ENCODE data around the gene ERC2. TPM values are rescaled to one million over a fixed set of nuclear protein-coding genes. Genes with fewer than 3 reads are reported as not detected.

Gene ERC2
- total RNA-seq, 1 donor from 2014 or later = 48.3 TPM

DNA sequence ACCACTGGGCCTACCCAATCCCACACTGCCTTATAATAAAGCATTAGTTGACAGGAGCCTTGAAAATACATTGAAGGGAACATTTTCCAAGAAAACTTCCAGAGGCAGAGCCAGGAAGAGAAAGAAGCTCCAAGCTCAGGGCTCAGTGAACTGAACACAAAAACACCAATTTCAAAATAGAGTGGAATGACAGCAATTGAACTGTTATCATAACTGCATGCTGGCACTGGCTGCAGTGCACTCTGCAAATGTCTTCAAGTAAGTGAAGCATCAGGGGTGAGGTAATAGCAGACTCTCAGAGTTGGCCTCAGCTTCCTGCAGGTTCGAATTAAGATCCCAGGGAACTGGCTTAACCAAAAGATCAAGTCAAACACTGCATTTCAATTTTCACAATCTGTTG lies 593.2 kb downstream of the ERC2 start:
- peaks cover 2% of the 10 kb centered on the region for H3K4me1 Mint-ChIP-seq (ENCODE audit: low read depth, unreplicated experiment)
- H3K27ac Mint-ChIP-seq (ENCODE audit: unreplicated experiment) = no peak overlapping the region
- no peaks in the 10 kb centered on the region for H3K27me3 Mint-ChIP-seq (ENCODE audit: unreplicated experiment)
- TF ChIP-seq, protein P1, sequence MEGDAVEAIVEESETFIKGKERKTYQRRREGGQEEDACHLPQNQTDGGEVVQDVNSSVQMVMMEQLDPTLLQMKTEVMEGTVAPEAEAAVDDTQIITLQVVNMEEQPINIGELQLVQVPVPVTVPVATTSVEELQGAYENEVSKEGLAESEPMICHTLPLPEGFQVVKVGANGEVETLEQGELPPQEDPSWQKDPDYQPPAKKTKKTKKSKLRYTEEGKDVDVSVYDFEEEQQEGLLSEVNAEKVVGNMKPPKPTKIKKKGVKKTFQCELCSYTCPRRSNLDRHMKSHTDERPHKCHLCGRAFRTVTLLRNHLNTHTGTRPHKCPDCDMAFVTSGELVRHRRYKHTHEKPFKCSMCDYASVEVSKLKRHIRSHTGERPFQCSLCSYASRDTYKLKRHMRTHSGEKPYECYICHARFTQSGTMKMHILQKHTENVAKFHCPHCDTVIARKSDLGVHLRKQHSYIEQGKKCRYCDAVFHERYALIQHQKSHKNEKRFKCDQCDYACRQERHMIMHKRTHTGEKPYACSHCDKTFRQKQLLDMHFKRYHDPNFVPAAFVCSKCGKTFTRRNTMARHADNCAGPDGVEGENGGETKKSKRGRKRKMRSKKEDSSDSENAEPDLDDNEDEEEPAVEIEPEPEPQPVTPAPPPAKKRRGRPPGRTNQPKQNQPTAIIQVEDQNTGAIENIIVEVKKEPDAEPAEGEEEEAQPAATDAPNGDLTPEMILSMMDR (IDR thresholded peaks at IDR 0.05; ENCODE audit: partially characterized antibody, unreplicated experiment) = no peak
- DNase-seq = no peak
- no peak overlapping the region for H3K4me3 Mint-ChIP-seq (ENCODE audit: unreplicated experiment)
- H3K9me3 Mint-ChIP-seq (ENCODE audit: unreplicated experiment) = no peaks in the 10 kb centered on the region
- H3K36me3 Mint-ChIP-seq (ENCODE audit: unreplicated experiment) = no peaks in the 10 kb centered on the region

DNA sequence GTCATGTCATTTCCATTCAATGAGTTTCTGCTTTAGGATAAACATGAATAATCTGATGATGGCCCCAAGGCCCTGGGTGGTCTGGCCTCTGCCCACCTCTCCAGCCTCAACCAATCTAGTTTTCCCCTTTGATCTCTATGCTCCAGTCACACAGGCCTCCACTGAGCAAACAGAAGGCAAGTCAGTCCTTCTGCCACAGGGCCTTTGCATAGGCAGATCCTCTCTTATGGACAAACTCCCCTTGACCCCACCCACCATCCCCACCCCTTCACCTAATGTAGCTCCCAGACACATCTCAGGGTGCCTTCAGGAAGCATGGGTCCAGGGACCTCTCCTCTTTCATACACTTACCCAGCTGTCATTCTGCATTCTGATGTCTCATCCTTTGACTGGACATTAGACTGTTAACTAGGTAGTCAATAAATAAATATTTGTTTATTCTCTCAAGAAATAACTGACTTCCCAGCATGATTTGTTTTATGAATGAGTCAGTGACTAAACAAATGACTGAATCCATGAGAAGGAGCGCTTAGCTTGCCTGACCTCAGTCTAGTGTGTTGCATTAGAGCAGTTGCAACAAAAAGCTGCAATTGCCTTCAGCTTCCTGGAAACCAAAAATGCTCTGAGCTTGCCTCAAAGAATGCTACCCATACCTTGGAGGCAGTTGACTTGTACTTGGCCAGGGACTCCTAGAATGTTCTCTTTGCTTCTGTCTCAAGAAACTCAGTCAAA lies 594.6 kb downstream of the ERC2 start:
- no peak overlapping the region for H3K27ac Mint-ChIP-seq (ENCODE audit: unreplicated experiment)
- DNase-seq = no peak
- no peak overlapping the region for H3K4me3 Mint-ChIP-seq (ENCODE audit: unreplicated experiment)
- H3K36me3 Mint-ChIP-seq (ENCODE audit: unreplicated experiment) = no peaks in the 10 kb centered on the region
- H3K4me1 Mint-ChIP-seq (ENCODE audit: low read depth, unreplicated experiment) = peaks cover 2% of the 10 kb centered on the region
- TF ChIP-seq, protein P1 (IDR thresholded peaks at IDR 0.05; ENCODE audit: partially characterized antibody, unreplicated experiment) = no peak
- no peaks in the 10 kb centered on the region for H3K27me3 Mint-ChIP-seq (ENCODE audit: unreplicated experiment)
- H3K9me3 Mint-ChIP-seq (ENCODE audit: unreplicated experiment) = no peaks in the 10 kb centered on the region

DNA sequence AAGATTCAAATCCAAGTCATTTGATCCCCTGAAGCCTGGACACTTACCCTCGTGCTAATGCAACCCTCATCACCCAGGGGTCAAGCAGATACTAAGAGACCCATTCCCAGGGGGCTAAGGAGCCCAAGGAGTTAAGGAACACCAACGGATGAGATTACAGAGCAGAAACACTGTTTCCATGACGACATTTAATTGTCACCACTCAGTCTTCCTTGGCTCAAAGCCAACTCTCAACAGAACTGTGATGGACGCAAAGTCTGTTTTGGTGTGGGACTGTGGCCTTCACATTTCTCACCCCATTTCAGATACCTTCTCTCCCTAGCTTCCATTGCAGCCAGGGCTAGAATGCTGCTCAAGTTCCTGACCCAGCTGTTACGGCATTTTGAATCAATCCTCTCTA lies 597.7 kb downstream of the ERC2 start:
- Mint-ChIP-seq H3K36me3 (ENCODE audit: unreplicated experiment) (no peaks in the 10 kb centered on the region), H3K27me3 (ENCODE audit: unreplicated experiment) (no peaks in the 10 kb centered on the region), H3K4me1 (ENCODE audit: low read depth, unreplicated experiment) (peaks cover 2% of the 10 kb centered on the region), H3K9me3 (ENCODE audit: unreplicated experiment) (no peaks in the 10 kb centered on the region), H3K27ac (ENCODE audit: unreplicated experiment) (no peak overlapping the region), H3K4me3 (ENCODE audit: unreplicated experiment) (no peak overlapping the region)
- DNase-seq = no peak
- TF ChIP-seq, protein P1 (IDR thresholded peaks at IDR 0.05; ENCODE audit: partially characterized antibody, unreplicated experiment) = no peak

DNA sequence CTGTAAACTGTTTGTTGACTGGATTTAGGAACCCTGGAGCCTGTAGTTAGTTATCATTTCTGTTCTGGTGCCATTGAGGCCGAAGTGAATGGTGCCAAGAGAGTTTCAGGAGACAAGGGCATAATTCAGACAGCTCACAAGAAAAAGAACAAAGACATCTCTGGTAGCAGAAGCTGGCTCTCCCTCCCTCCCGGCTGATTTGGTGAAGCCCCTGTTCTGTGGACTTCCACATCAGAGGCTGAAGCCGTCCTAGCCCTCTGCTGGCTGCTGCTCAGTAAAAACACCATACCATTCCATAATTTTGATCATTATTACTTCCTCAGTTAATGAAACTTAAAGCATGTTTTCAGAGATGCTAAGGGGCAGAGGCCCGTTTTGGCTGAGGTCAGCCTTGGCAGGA lies 599.9 kb downstream of the ERC2 start:
- Mint-ChIP-seq H3K36me3 (ENCODE audit: unreplicated experiment) (no peaks in the 10 kb centered on the region), H3K4me1 (ENCODE audit: low read depth, unreplicated experiment) (peaks cover 2% of the 10 kb centered on the region), H3K4me3 (ENCODE audit: unreplicated experiment) (no peak overlapping the region), H3K27me3 (ENCODE audit: unreplicated experiment) (no peaks in the 10 kb centered on the region), H3K27ac (ENCODE audit: unreplicated experiment) (no peak overlapping the region), H3K9me3 (ENCODE audit: unreplicated experiment) (no peaks in the 10 kb centered on the region)
- TF ChIP-seq, protein P1 (IDR thresholded peaks at IDR 0.05; ENCODE audit: partially characterized antibody, unreplicated experiment) = no peak
- DNase-seq = no peak

DNA sequence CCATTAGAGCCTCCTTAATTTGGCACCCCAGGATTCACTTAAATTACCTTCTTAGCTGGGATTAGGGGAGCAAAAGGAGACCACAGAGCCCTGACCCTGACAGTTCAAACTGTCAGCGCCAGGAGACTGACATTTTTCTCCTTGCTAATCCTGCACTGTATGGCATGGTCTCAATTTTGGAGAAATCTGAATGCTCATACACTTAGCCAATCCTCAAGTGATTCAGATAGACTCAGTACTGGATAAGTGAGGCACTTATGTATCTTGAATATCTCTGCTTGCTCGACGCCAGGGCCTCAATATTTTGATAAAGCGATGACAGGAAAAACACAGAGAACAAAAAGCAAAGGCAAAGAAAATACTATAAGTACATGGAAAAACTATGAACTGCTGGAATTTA lies 605.2 kb downstream of the ERC2 start:
- no peaks in the 10 kb centered on the region for H3K36me3 Mint-ChIP-seq (ENCODE audit: unreplicated experiment)
- DNase-seq = no peak
- TF ChIP-seq, protein P1 (IDR thresholded peaks at IDR 0.05; ENCODE audit: partially characterized antibody, unreplicated experiment) = no peak
- H3K4me1 Mint-ChIP-seq (ENCODE audit: low read depth, unreplicated experiment) = no peaks in the 10 kb centered on the region
- H3K9me3 Mint-ChIP-seq (ENCODE audit: unreplicated experiment) = no peaks in the 10 kb centered on the region
- H3K27ac Mint-ChIP-seq (ENCODE audit: unreplicated experiment) = no peak overlapping the region
- no peaks in the 10 kb centered on the region for H3K27me3 Mint-ChIP-seq (ENCODE audit: unreplicated experiment)
- no peak overlapping the region for H3K4me3 Mint-ChIP-seq (ENCODE audit: unreplicated experiment)
